GM19397 (cell line): ENCODE data around the gene TMEM101.
"Not testable (repeated sequence)": the region's sequence is repeated elsewhere in the genome, so short reads cannot be mapped to it uniquely, and the experiment has no call there.

Experiments used
- ATAC-seq: cut with Tn5 transposase; IDR thresholded peaks from one replicate; pipeline ENCODE4 v1.9.1; 2021; ENCODE audit warnings: mild to moderate bottlenecking, moderate library complexity; ENCODE audit not compliant: unreplicated experiment

The TMEM101 gene

GRCh38 chr17:43975898-43976297 lies 38.9 kb downstream of the TMEM101 start:
- no peak for ATAC-seq

GRCh38 chr17:43974382-43975266 lies 40.1 kb downstream of the TMEM101 start:
- ATAC-seq: no peak

- not testable (repeated sequence) for ATAC-seq
Observed at GRCh38 chr17:43972444-43973212, 42.1 kb downstream of the TMEM101 start.

DNA sequence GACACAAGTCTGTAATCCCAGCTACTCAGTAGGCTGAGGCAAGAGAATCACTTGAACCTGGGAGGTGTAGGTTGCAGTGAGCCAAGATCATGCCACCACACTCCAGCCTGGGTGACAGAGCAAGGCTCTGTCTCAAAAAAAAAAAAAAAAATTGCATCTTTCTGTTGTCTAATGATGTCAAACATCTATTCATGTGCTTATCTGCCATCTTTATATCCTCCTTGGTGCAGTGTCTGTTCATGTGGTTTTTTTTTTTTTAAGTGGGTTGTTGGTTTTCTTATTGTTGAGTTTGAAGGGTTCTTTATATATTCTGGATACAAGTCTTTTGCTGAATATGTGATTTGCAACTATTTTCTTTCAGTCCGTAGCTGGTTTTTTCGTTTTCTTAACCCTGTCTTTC lies 43.3 kb downstream of the TMEM101 start:
- ATAC-seq: not testable (repeated sequence)

DNA sequence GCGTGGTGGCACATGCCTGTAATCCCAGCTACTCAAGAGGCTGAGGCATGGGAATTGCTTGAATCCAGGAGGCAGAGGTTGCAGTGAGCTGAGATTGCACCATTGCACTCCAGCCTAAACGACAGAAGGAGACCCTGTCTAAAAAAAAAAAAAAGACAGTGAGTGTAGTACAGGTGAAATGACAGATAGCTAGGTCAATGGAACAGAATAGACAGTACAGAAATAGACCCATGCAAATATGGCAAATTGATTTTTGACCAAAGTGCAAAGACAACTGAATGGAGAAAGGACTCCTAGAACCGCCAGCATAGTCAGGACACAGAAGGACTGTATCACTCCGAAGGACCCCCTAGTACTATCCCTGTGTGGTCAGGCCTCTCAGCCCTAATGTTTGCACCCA lies 44.4 kb downstream of the TMEM101 start:
- ATAC-seq: no peak

GRCh38 chr17:43967251-43967875 lies 47.4 kb downstream of the TMEM101 start:
- ATAC-seq: no peak

DNA sequence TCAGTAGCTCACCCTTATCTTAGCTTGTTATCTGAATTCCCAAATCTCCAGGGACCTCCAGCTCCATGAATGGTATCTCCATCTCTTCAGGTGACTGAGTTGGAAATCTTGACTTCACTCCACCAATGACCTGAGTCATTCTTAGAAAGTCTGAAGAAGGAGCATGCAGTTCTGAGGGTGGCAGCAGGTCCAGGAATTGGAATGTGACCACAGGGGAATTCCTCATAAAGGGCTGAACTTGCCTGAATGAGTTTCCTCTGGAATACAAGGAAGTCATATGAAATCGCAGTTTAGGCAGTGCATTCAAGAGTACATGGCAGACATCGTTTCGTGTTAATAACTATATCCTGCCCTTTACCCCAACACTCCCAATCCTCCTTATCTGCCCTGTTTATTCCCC lies 48.5 kb downstream of the TMEM101 start:
- no peak for ATAC-seq

- no peak for ATAC-seq
Observed at GRCh38 chr17:43962479-43962878, 52.3 kb downstream of the TMEM101 start.

- no peak for ATAC-seq
Observed at GRCh38 chr17:43961954-43962353, 52.8 kb downstream of the TMEM101 start.

GRCh38 chr17:43961292-43961691 lies 53.5 kb downstream of the TMEM101 start:
- ATAC-seq: not testable (repeated sequence)
